Psoas muscle (tissue), 8 donors: ENCODE results near the gene EBI3. TPM values are rescaled to one million over a fixed set of nuclear protein-coding genes. Genes with fewer than 3 reads are reported as not detected.
"Not testable (repeated sequence)": the region's sequence is repeated elsewhere in the genome, so short reads cannot be mapped to it uniquely, and the experiment has no call there.

ENCODE experiments used
- ATAC-seq, 4 donors: fragments of 200-7000 bp; cut with Tn5 transposase; one replicate each; pipeline ENCODE4 v1.9.1; 2020; ENCODE audit warnings: moderate library complexity in 3 of 4, mild to moderate bottlenecking in 2 of 4
- DNase-seq, 2 donors: peaks; one replicate each; pipeline ENCODE4 v3.0.0-alpha.2; 2020
- H3K27ac ChIP-seq: fragments of 200-600 bp; one replicate; pipeline ENCODE4 v1.8.0; 2022
- H3K27me3 ChIP-seq, 3 donors: fragments of 200-600 bp in 1 of 3; one replicate each; pipeline versions ENCODE4 v1.6.1 to v1.8.0; 2013 to 2022; ENCODE audit warnings: low read length in 2 of 3, mild to moderate bottlenecking in 2 of 3, moderate library complexity in 1 of 3; ENCODE audit not compliant: insufficient read depth in 3 of 3
- H3K36me3 ChIP-seq, 2 donors: fragments of 200-600 bp in 1 of 2; one replicate each; pipeline versions ENCODE4 v1.6.1 to v1.8.0; 2013 to 2022; ENCODE audit warnings: low read depth in 1 of 2, mild to moderate bottlenecking in 1 of 2, moderate library complexity in 1 of 2; ENCODE audit not compliant: insufficient read depth in 1 of 2
- H3K4me1 ChIP-seq: fragments of 200-600 bp; one replicate; pipeline ENCODE4 v1.8.0; 2022
- H3K4me3 ChIP-seq: fragments of 200-600 bp; one replicate; pipeline ENCODE4 v1.8.0; 2022; ENCODE audit warnings: mild to moderate bottlenecking
- H3K9me3 ChIP-seq: fragments of 200-600 bp; one replicate; pipeline ENCODE4 v1.8.0; 2022
- CTCF ChIP-seq: fragments of 200-600 bp; IDR thresholded peaks from one replicate; pipeline ENCODE4 v1.8.0; 2022; ENCODE audit warnings: antibody characterized with exemption
- WGBS, 3 donors: extraction: QIAGEN DNeasy Blood & Tissue Kit; methylation state at CpG; one replicate each; pipeline versions ENCODE4 v1.1.6 to v1.1.7; 2013; 5-methylcytosine and 5-hydroxymethylcytosine counted together
- intact Hi-C, 2 donors: fragments of 100-400 bp; cut with DNase I; formaldehyde crosslinking; loops; one replicate each; pipeline versions ENCODE4 v1.11.0 to v1.14.2; 2022
- polyA plus RNA-seq, 3 donors: library from polyadenylated mRNA; stranded (reverse); fragments of 200-250 nt; gene quantifications; one replicate each; pipeline ENCODE4 v1.2.3, GENCODE V29; 2013
- total RNA-seq, 4 donors: library from RNA; stranded (reverse); fragmentation: NEBNext Ultra II Directional in 2 of 4; extraction: Animal tissue kit (Norgen Biotek cat#: 25700) in 2 of 4; gene quantifications; one replicate each; pipeline versions ENCODE4 v1.2.1 to v1.2.4, GENCODE V29; 2021 to 2023
- donor health status: healthy with polysubstance abuse.
- donor health status: DM: no; HTN: no; CAD: no; lungs with moderate emphysema.
- donor health status: Bipolar disorder and iron deficiency.
- donor health status: healthy.
- donor health status: DM: yes; HTN: yes; CAD: no.
- donor health status: DM: no; HTN: no; CAD: no.
- donor health status: DM: no; HTN: no; CAD: no.
- donor health status: DM: yes; HTN: yes; CAD: no.

The EBI3 gene
- total and polyA plus RNA-seq, 7 donors = 0.19 to 0.77 (median 0.54) TPM

DNA sequence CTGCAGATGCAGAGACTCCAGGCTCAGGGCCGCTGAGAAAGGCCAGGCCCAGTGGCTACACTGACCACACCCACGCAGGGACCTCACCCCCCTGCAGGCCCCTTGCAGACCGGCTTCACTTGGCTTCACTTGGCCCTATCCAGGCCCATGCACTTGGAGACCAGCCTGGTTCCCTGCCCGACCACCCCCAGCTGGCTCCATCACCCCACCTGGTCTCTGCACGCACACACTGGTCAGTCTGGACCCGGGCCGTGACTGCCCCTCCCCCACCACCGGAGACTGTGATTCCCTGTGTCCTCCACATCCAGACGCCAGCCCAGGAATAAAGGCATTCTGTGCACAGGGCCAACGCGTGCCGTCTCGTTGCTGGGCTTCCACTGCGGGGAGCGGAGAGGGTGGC lies 4.9 kb upstream of the EBI3 start:
- intact Hi-C loops = loop anchor here in 1 of 2 donors (10.0 kb wide), 1 partner anchor 360 kb away; the partner anchor contains the start of gene ZFR2
- no peaks in the 10 kb centered on the region for H3K36me3 ChIP-seq
- H3K27me3 ChIP-seq = peaks cover 0 to 20% (median 7%) of the 10 kb centered on the region in 3 donors
- no peaks in the 10 kb centered on the region for H3K4me1 ChIP-seq
- H3K4me3 ChIP-seq = no peak overlapping the region
- DNase-seq (no peak), ATAC-seq (no peak)
- WGBS, 3 donors = 60 to 66% (median 62%) methylated on average over 15 of the region's 15 CpGs
- H3K9me3 ChIP-seq = no peaks in the 10 kb centered on the region
- no peak for TF ChIP-seq CTCF
- H3K27ac ChIP-seq = no peak overlapping the region

DNA sequence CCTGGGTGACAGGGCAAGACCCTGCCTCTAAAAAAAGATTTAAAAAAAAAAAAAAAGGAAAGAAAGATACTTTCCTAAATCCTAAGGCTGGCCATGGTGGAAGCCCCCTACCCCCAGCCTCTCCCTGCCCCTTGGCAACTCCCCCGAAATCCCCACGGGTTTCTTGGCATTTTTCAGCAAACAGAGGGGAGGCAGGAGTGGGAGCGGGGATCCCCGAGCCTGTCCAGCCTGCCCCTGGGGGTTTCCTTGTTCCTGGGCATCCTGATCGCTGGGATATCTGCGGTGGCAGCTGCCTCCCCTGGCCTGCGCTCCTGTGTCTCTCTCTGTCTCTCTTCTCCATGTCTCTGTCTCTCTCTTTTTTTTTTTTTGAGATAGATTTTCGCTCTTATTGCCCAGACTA lies 3.4 kb upstream of the EBI3 start:
- H3K9me3 ChIP-seq = no peaks in the 10 kb centered on the region
- H3K27ac ChIP-seq = no peak overlapping the region
- H3K4me3 ChIP-seq = no peak overlapping the region
- no peak for TF ChIP-seq CTCF
- DNase-seq (no peak), ATAC-seq (no peak)
- no peaks in the 10 kb centered on the region for H3K4me1 ChIP-seq
- intact Hi-C loops = loop anchor here in 1 of 2 donors (10.0 kb wide), 1 partner anchor 361 kb away; the partner anchor contains the start of gene ZFR2
- H3K27me3 ChIP-seq = peaks cover 0 to 32% (median 11%) of the 10 kb centered on the region in 3 donors
- 64 to 73% (median 70%) methylated on average over 7 to 8 of the region's 8 CpGs for WGBS, 3 donors
- H3K36me3 ChIP-seq = no peaks in the 10 kb centered on the region

- TF ChIP-seq CTCF = no peak
- Histone ChIP-seq H3K27me3 (peaks cover 0 to 48% (median 11%) of the 10 kb centered on the region in 3 donors), H3K27ac (no peak overlapping the region), H3K4me1 (no peaks in the 10 kb centered on the region), H3K9me3 (no peaks in the 10 kb centered on the region), H3K4me3 (no peak overlapping the region), H3K36me3 (no peaks in the 10 kb centered on the region)
- DNase-seq = no peak
- intact Hi-C loops = loop anchor here in 1 of 2 donors (10.0 kb wide), 1 partner anchor 363 kb away; the partner anchor contains the start of gene ZFR2
- no peak for ATAC-seq
These were observed 1.6 kb upstream of the EBI3 start for GRCh38 chr19:4227771-4228170.

GRCh38 chr19:4228765-4229178 lies 551 bp upstream of the EBI3 start:
- Histone ChIP-seq H3K4me3 (no peak overlapping the region), H3K36me3 (no peaks in the 10 kb centered on the region), H3K27me3 (peaks cover 0 to 57% (median 13%) of the 10 kb centered on the region in 3 donors), H3K27ac (no peak overlapping the region), H3K9me3 (no peaks in the 10 kb centered on the region), H3K4me1 (no peaks in the 10 kb centered on the region)
- ATAC-seq (no peak), DNase-seq (no peak)
- intact Hi-C loops = loop anchor here in 1 of 2 donors (10.0 kb wide), 1 partner anchor 364 kb away; the partner anchor contains the start of gene ZFR2
- no peak for TF ChIP-seq CTCF
- 55 to 68% (median 56%) methylated on average over 2 of the region's 2 CpGs for WGBS, 3 donors

- H3K9me3 ChIP-seq, H3K36me3 ChIP-seq, H3K4me1 ChIP-seq, H3K27ac ChIP-seq, intact Hi-C loops, H3K4me3 ChIP-seq, ATAC-seq, DNase-seq: not testable (repeated sequence)
- H3K27me3 ChIP-seq = peaks cover 0 to 68% (median 15%) of the 10 kb centered on the region in 3 donors
- WGBS, 3 donors = 75 to 79% (median 78%) methylated on average over 6 of the region's 6 CpGs
These were observed 914 bp downstream of the EBI3 start for GRCh38 chr19:4230237-4230636.

- H3K4me3 ChIP-seq, intact Hi-C loops, DNase-seq, H3K4me1 ChIP-seq, ATAC-seq, H3K9me3 ChIP-seq, H3K27ac ChIP-seq, H3K36me3 ChIP-seq: not testable (repeated sequence)
- WGBS, 3 donors = 73 to 78% (median 75%) methylated on average over 6 of the region's 6 CpGs
- H3K27me3 ChIP-seq = peaks cover 0 to 73% (median 15%) of the 10 kb centered on the region in 3 donors
These were observed 2.2 kb downstream of the EBI3 start for GRCh38 chr19:4231521-4231920.

- H3K27ac ChIP-seq, H3K4me3 ChIP-seq, intact Hi-C loops, H3K4me1 ChIP-seq, ATAC-seq, H3K36me3 ChIP-seq, H3K9me3 ChIP-seq, DNase-seq: not testable (repeated sequence)
- WGBS, 3 donors = 68 to 81% (median 71%) methylated on average over 4 to 5 of the region's 5 CpGs
- peaks cover 0 to 73% (median 15%) of the 10 kb centered on the region in 3 donors for H3K27me3 ChIP-seq
These were observed 2.8 kb downstream of the EBI3 start for GRCh38 chr19:4232139-4232538.
